Measurements from ENCODE around the gene EMD. TPM values are rescaled to one million over a fixed set of nuclear protein-coding genes. Genes with fewer than 3 reads are reported as not detected.

The EMD gene
- total RNA-seq, 1 experiment from 2014 or later = 115 TPM

- H3K27me3 ChIP-seq (ENCODE audit: insufficient read depth, low read length) = no peaks in the 10 kb centered on the region
- H4K20me1 ChIP-seq (ENCODE audit: control insufficient read depth, insufficient read depth, insufficient read length) = no peaks in the 10 kb centered on the region
- no peak overlapping the region for H3K9ac ChIP-seq (ENCODE audit: extremely low read depth, insufficient read length, low read length)
- H3K9me3 ChIP-seq (ENCODE audit: control insufficient read depth, low read depth, low read length) = peaks cover 21% of the 10 kb centered on the region
- no peak overlapping the region for H2BK20ac ChIP-seq (ENCODE audit: low read depth, low read length, poor library complexity, severe bottlenecking)
- H4K5ac ChIP-seq (ENCODE audit: insufficient read length, low read depth, low read length) = no peak overlapping the region
- no peaks in the 10 kb centered on the region for H3K27me3 Mint-ChIP-seq (ENCODE audit: low read depth)
- peaks cover 56 to 67% of the 10 kb centered on the region in 2 experiments for H3K9me3 Mint-ChIP-seq
- peak overlapping the region; percentile 20 for H3K4me2 ChIP-seq (ENCODE audit: insufficient read depth, insufficient read length, low read length)
- no peak overlapping the region for H3K4ac ChIP-seq (ENCODE audit: low read depth, low read length)
- H3K14ac ChIP-seq (ENCODE audit: insufficient read depth, low read length) = no peak overlapping the region
- H3K79me1 ChIP-seq (ENCODE audit: insufficient read depth, low read depth, low read length, poor library complexity, severe bottlenecking) = no peaks in the 10 kb centered on the region
- no peak overlapping the region for H4K91ac ChIP-seq (ENCODE audit: insufficient read length, low read depth, low read length)
- peaks cover 10 to 15% of the 10 kb centered on the region in 2 experiments for H3K4me1 Mint-ChIP-seq
- no peak overlapping the region for H2BK15ac ChIP-seq (ENCODE audit: low read depth, low read length)
- no peaks in the 10 kb centered on the region for H3K4me1 ChIP-seq (ENCODE audit: insufficient read depth, low read length)
- WGBS (ENCODE audit: extremely low coverage, insufficient read length, low lambda C conversion rate) = no CpG with 5 or more reads among the region's 10 CpGs
- no peak for TF ChIP-seq CTCF (conservative IDR thresholded peaks at IDR 0.05)
- peak overlapping the region in 1 of 3 experiments; percentile 66; a peak in 1 of 7 replicates for H3K27ac Mint-ChIP-seq
- no peak overlapping the region for H3K56ac ChIP-seq (ENCODE audit: insufficient read length, low read depth, low read length)
- no peak overlapping the region for H3K27ac ChIP-seq (ENCODE audit: insufficient read length, low read depth, low read length)
- no peak overlapping the region for H3K18ac ChIP-seq (ENCODE audit: insufficient read length, low read depth, low read length)
- no peak overlapping the region for H2BK12ac ChIP-seq (ENCODE audit: insufficient read length, low read depth, low read length)
- H3K4me3 Mint-ChIP-seq = peak overlapping the region; percentile 47 to 68
- no peak overlapping the region for H3K23ac ChIP-seq (ENCODE audit: insufficient read length, low read depth, low read length)
- peaks cover 4% of the 10 kb centered on the region for H3K23me2 ChIP-seq (ENCODE audit: insufficient read length, low read depth, low read length, poor library complexity, severe bottlenecking)
- H2BK5ac ChIP-seq (ENCODE audit: insufficient read length, low read length) = no peak overlapping the region
- H3K79me2 ChIP-seq (ENCODE audit: insufficient read depth, low read length) = no peaks in the 10 kb centered on the region
- H4K8ac ChIP-seq (replicated peaks; ENCODE audit: insufficient read length, low read depth, low read length) = no peak overlapping the region
- DNase-seq = no peak
- no peak overlapping the region for H2AFZ ChIP-seq (ENCODE audit: low read length)
- H2AK5ac ChIP-seq (ENCODE audit: insufficient read length, low read length) = no peak overlapping the region
- H2BK120ac ChIP-seq (ENCODE audit: low read depth, low read length, poor library complexity, severe bottlenecking) = no peak overlapping the region
- H3T11ph ChIP-seq (ENCODE audit: low read length) = no peak overlapping the region
- peaks cover 15 to 22% (median 16%) of the 10 kb centered on the region in 3 experiments for H3K36me3 Mint-ChIP-seq (ENCODE audit: insufficient read depth in 1 of 3, low read depth in 3 of 3)
These were observed 29.6 kb downstream of the EMD start for GRCh38 chrX:154408659-154409221.
